HG03565 (cell line): Measurements from ENCODE around the gene CCDC33.

Experiments used
- ATAC-seq: cut with Tn5 transposase; IDR thresholded peaks from one replicate; pipeline ENCODE4 v1.9.1; 2021; ENCODE audit warnings: mild to moderate bottlenecking, moderate library complexity; ENCODE audit not compliant: unreplicated experiment

CCDC33 gene

DNA sequence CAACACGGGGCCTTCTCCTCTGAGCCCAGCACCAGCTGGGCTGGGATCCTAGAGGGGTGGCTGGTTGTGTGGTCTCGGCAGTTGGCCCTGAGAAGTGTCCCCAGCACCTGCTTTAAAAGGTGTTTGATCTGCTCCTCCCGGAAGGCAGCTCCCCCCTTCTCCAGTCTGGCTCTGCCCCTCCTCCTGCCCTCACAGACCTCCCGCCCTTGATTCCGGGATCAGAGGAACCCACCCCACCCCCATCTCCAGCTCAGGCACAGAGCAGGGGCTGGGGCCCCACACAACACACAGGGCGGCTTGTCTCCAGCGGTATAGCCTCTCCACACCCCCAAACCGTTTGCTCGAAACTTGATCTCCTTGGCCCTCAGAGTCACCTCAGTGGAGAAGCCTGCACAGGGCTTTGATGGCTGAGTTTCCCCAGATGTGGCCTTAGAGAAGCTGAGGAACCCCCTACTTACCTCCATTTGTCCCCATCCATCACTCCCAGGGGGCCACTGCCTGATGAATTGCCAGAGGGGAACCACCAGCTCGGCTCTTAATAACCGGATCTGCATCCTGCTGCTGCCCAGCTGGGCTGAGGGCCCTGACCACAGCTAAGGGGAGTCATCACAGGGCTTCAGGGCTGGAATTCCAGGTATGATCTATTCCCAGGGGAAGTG, 27.1 kb upstream of the CCDC33 start:
- no peak for ATAC-seq

GRCh38 chr15:74209560-74209958, 26.6 kb upstream of the CCDC33 start:
- ATAC-seq = no peak

GRCh38 chr15:74209997-74210671, 26.0 kb upstream of the CCDC33 start:
- ATAC-seq = no peak

DNA sequence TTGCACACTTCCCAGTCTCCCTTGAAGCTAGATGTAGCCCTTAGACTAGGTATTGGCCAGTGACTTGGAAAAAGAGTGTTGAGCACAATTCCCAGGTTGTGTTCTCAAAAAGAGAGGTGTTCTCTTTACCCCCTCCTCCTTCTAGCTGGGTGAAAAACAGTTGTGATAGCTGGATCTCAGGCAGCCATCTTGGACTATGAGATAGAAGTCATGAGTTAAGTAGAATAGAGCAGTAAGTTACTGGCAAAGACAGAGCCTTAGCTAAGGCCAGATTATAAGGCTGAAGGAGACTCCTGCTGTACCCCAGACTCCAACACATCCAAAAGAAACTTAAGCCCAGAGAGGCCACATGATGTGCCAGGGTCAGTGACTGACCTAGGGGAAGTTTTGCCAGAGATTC, 25.4 kb upstream of the CCDC33 start:
- no peak for ATAC-seq

DNA sequence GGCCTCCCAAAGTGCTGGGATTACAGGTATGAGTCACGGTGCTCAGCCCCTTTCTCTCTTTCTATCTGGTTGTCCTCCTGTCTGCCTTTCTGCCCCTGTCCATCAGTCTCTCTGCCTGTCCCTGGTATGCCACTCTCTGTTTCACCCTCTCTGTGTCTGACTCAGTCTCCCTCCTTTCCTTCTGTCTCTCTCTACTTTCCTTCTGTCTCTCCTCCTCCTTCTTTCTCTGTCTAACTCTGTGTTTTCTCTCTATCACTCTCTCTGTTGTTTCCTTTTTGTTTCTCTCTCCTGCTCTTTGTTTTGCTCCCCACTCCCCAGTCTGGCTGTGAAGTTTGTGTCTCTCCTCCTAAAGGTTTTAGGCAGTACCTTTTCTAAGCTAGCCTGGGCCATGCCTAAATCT, 24.5 kb upstream of the CCDC33 start:
- no peak for ATAC-seq

GRCh38 chr15:74212494-74212893, 23.6 kb upstream of the CCDC33 start:
- ATAC-seq = no peak

DNA sequence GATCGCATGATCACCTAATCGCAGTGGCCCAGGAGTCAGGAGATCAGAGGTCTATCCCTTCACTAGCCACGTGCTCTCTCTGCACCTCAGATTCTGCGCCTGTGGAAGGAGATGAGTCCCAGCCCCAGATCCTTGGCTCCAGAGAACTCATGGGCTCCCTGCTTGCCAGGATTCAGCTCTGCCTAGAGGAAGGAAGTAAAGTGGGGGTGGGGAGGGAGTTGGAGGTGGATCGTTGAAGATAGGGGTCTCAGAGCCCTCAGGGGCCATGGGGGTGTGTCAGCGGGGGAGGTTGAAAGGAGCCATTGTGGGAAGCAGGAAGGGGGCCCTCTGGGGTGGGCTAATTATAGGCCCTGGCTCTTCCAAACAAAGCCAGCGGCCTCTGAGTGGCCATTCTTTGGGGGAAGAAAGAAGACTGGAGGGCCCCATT, 22.3 kb upstream of the CCDC33 start:
- no peak for ATAC-seq

GRCh38 chr15:74214324-74215021, 21.7 kb upstream of the CCDC33 start:
- no peak for ATAC-seq

DNA sequence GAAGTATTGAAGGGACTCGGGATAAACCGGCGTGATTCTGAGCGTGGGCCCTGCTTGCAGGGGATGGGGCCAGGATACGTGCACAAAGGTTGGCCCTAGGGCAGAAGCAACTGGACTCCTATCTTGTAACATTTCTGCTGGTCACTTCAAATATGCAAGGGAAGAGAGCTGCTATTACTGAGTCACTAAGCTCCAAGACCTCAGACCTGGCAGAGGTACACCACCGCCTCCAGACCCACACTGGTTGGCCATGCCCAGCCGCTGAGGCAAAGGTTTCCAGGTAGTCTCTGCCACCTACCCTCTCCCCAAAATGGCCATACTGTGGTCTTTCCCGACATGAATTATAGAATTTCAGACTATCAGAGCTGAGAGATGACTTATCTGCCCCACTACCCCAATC, 20.2 kb upstream of the CCDC33 start:
- no peak for ATAC-seq

DNA sequence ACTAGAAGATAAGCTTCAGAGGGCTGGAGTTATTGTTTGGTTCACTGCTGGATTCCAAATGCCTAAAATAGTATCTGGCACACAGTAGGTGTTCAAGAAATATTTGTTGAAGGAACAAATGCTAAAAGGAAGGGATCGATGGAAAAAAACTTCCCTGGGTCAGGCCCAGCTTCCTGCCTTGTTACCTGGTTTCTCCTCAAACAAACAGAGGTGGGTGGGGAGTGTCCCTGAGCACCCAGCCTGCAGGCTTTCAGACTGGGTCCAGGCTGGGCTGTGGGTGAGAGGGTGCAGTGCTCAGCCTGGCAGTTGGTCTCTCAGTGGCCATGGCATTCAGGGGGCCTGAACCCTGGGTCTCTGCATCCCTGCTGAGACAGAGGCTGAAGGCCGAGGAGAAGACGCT, 19.2 kb upstream of the CCDC33 start:
- no peak for ATAC-seq

GRCh38 chr15:74217907-74218885, 17.9 kb upstream of the CCDC33 start:
- ATAC-seq = no peak

DNA sequence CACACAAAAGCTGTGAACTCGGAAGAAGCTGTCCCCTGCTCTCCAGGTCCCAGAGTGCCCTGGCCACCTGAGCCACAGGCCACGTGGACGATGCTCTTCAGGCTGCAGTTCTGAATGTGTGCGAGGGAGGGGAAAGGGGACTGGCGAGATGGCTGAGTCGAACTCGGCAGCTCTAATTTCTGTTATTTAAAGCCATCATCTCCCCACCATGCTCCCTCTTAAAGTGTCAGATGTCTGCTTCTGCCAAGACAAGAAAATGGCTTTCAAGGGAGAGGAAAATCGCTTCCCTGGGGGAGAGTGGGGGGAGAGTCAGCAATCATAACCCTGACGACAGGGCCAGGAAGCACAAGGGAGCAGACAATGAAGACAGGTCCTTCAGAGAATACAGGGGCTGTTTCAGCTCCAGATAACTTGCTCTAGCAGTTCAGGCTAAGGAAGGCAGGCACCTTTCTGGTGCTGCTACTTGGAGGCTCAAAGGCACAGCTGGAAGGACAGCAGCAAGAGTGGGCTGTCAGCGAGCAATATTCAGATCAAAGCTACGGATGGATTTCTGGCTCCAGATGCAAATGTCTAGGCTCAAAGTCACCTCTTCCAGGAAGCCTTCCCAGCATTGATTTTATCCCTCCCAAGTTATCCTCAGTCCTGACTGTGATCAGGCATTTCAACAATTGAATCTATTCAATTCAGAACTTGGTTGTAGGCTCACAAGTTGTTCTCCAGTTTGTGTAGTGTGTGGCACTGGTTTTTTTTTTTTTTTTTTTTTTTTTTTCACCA, 15.5 kb upstream of the CCDC33 start:
- no peak for ATAC-seq

- ATAC-seq = no peak
These were observed 14.5 kb upstream of the CCDC33 start for GRCh38 chr15:74221399-74222239.

GRCh38 chr15:74222240-74223119, 13.6 kb upstream of the CCDC33 start:
- no peak for ATAC-seq

DNA sequence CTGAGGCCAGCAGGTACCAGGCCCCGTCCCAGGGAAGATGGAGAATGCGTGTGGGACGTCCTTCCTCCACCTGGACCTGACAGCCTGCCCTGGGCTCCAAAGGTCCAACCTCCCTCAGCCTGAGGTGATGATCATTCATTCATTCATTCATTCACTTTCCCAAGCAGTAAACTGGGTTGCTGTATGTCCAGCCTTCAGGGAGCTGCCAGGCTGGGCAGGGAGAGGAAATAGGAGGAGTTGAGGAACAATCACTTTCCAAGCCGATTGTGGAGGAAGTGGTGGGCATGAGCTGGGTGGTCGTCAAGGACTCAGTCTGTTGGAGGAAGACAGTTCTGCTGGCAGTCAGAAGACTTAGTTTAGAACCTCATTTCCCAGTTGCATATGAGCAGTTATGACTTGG, 10.2 kb upstream of the CCDC33 start:
- no peak for ATAC-seq

DNA sequence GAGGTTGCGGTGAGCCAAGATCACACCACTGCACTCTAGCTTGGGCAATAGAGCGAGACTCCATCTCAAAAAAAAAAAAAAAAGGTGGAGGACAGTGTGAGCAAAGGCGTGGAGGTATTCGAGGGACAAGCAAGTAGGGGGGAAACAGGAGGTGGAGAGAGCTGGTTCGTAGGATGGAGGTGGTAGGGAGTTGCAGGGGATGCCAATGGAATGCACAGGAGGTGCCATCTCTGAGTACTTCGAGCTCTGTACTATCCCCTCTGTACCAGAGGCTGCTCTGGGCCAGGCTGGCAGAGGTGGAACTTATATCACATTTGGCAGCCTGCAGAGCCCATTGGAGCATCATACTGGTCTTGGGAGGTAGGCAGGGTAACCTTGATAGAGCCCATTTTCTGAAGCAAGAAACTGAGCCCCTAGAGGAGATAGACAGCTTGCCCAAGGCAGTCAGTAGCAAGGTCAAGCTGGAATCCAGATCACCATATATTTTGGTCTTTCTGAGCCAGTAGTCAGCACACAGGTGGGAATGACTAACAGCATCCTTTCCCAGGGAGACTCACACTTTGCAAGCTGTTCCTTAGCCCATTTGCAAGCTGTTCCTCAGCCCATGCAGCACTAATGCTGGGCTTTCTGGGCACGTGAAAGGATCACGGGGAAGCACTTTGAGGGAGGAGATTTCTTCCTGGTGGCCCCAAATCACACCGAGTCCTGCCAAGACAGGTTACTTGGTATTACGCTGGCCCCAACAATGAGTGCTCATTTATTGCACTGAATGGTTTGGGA, 9.2 kb upstream of the CCDC33 start:
- no peak for ATAC-seq

DNA sequence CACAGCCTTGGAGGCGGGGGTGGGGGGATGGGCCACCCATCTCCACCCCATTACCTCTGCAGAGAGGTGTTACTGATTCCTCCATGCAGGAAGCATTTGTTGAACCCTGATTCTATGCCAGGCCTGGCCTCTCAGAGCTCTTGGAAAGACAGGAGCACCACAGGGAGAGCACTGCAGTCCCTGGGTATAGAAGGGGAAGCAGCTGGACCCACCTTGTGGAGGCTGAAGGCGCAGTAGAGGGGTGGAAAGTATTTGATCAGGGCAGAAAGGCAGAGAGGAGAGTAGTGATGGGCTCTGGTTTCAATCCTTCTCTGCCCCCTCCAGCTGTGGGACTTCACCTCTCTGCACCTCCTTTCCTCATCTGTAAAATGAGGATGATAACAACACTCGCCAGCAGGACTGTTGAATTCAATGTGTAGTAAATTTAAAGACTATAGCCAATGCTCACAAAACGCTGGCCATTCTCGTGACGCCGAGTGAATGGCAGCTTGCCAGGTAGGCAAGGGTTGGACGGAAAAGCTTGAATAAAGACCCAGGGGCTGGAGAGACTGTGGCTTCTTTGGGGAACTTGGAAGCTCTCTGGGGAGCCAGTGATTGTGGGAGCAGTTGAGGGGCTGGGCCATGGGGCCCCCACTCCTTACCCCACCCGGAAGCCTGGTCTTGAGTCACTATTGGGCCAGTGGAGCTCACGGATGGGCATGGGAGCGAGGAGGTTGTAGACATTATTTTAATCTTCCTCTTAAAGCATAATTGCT, 8.0 kb upstream of the CCDC33 start:
- no peak for ATAC-seq
